HepG2 (cell line): ENCODE data around the gene PRKG1. TPM values are rescaled to one million over a fixed set of nuclear protein-coding genes. Genes with fewer than 3 reads are reported as not detected.
A peak's percentile ranks its signal among the peaks of the same experiment; 100 is the strongest.

ENCODE experiments used
- ATAC-seq: fragments of 200-7000 bp; cut with Tn5 transposase; 3 replicates; pipeline ENCODE4 v1.9.1; 2020; ENCODE audit warnings: mild to moderate bottlenecking, moderate library complexity
- BruUV-seq: library from RNA; stranded (reverse); fragments of 400-500 nt; replicated peaks from 2 replicates; lab custom pipeline; 2021; lab: Mats Ljungman, UMichigan
- CTCF ChIA-PET: fragments of 300-600 bp; formaldehyde crosslinking; extraction: SDS; loops from one replicate; lab custom pipeline; 2021; ENCODE audit warnings: low total read pairs, inconsistent platforms, low intra/inter-chr PET ratio; lab: Yijun Ruan, JAX
- POLR2A ChIA-PET: fragments of 350-600 bp; sonication (Branson Sonifier 250); formaldehyde crosslinking; loops from one replicate; lab custom pipeline; 2020; ENCODE audit warnings: antibody characterized with exemption, inconsistent platforms; lab: Yijun Ruan, JAX
- DNase-seq: peaks from one replicate; pipeline ENCODE4 v3.0.0-alpha.2; 2015; ENCODE audit warnings: low spot score
- FAIRE-seq: peaks from 3 replicates; lab custom pipeline; 2011; peaks lifted over from hg19 to GRCh38; lab: Jason Lieb, UNC
- H2AFZ ChIP-seq: one replicate; pipeline ENCODE4 v1.6.1; 2011; ENCODE audit warnings: low read length, inconsistent platforms
- H3K27ac ChIP-seq: fragments of 300-600 bp; 3 replicates; pipeline ENCODE4 v1.8.0; 2011; ENCODE audit warnings: mixed run types, mild to moderate bottlenecking, mixed read lengths, low read length, inconsistent platforms; ENCODE audit not compliant: insufficient read depth; ENCODE audit errors: extremely low read length
- H3K27me3 ChIP-seq, 2 experiments: fragments of 200-600 bp in 1 of 2; 2 replicates in 1 of 2; 3 replicates in 1 of 2; pipeline versions ENCODE4 v1.6.0 to v1.8.0; 2011; ENCODE audit warnings: low read length in 2 of 2, mild to moderate bottlenecking in 2 of 2, moderate library complexity in 2 of 2, inconsistent platforms in 1 of 2; ENCODE audit not compliant: insufficient read depth in 2 of 2, control insufficient read depth in 1 of 2
- H3K36me3 ChIP-seq, 2 experiments: fragments of 200-600 bp in 1 of 2; replicated peaks in 1 of 2; 2 replicates in 1 of 2; 3 replicates in 1 of 2; pipeline versions ENCODE4 v1.5.1 to v1.8.0; 2011; ENCODE audit warnings: low read length in 2 of 2, inconsistent platforms in 1 of 2; ENCODE audit not compliant: insufficient read depth in 2 of 2, control insufficient read depth in 1 of 2
- H3K4me1 ChIP-seq: 2 replicates; pipeline ENCODE4 v1.5.1; 2012; ENCODE audit warnings: low read length, inconsistent platforms; ENCODE audit not compliant: insufficient read depth
- H3K4me2 ChIP-seq: 2 replicates; pipeline ENCODE4 v1.6.0; 2011; ENCODE audit warnings: low read depth, low read length, inconsistent platforms
- H3K4me3 ChIP-seq, 3 experiments: fragments of 200-600 bp in 1 of 3; sonication (generic), shearing (Covaris generic) in 1 of 3; replicated peaks in 1 of 3; 2 replicates each; pipeline ENCODE4 v1.5.1; 2011 to 2016; ENCODE audit warnings: low read length in 3 of 3, inconsistent platforms in 2 of 3, low read depth in 2 of 3, mild to moderate bottlenecking in 2 of 3, control low read depth in 1 of 3, mixed read lengths in 1 of 3; ENCODE audit not compliant: insufficient read depth in 1 of 3
- H3K79me2 ChIP-seq: one replicate; pipeline ENCODE4 v1.6.1; 2011; ENCODE audit warnings: low read length, inconsistent platforms; ENCODE audit not compliant: insufficient read depth
- H3K9ac ChIP-seq: 2 replicates; pipeline ENCODE4 v1.6.0; 2011; ENCODE audit warnings: mild to moderate bottlenecking, low read depth, low read length, inconsistent platforms; ENCODE audit not compliant: insufficient read depth
- H3K9me3 ChIP-seq: 2 replicates; pipeline ENCODE4 v1.5.1; 2012; ENCODE audit warnings: mild to moderate bottlenecking, low read length
- H4K20me1 ChIP-seq: 2 replicates; pipeline ENCODE4 v1.6.0; 2011; ENCODE audit warnings: inconsistent platforms, mild to moderate bottlenecking, low read length, moderate library complexity; ENCODE audit not compliant: insufficient read depth
- MZF1 ChIP-seq: sonication (generic); formaldehyde crosslinking; IDR thresholded peaks from 2 replicates; pipeline ENCODE4 v1.8.1; 2023; ENCODE audit warnings: mild to moderate bottlenecking, missing genetic modification reagents, borderline replicate concordance
- NPAS2 ChIP-seq: sonication (generic); formaldehyde crosslinking; IDR thresholded peaks from 2 replicates; pipeline ENCODE4 v1.8.0; 2022; ENCODE audit warnings: mild to moderate bottlenecking, missing genetic modification reagents, borderline replicate concordance
- RAD21 ChIP-seq: fragments of 450-650 bp; formaldehyde crosslinking; IDR thresholded peaks from 2 replicates; pipeline ENCODE4 v1.5.0; 2020; ENCODE audit warnings: mild to moderate bottlenecking
- SAFB2 ChIP-seq: sonication (generic); formaldehyde crosslinking; IDR thresholded peaks from 2 replicates; pipeline ENCODE4 v1.5.1; 2020; ENCODE audit warnings: missing genetic modification reagents, low read depth, mild to moderate bottlenecking, borderline replicate concordance
- SMARCE1 ChIP-seq: fragments of 450-650 bp; IDR thresholded peaks from 2 replicates; pipeline ENCODE4 v1.6.1; 2017; ENCODE audit warnings: borderline replicate concordance
- SMC3 ChIP-seq: IDR thresholded peaks from 2 replicates; pipeline ENCODE4 v1.6.1; 2011; ENCODE audit warnings: low read length, improper control_type of control experiment
- STAG1 ChIP-seq: sonication (generic); formaldehyde crosslinking; IDR thresholded peaks from 2 replicates; pipeline ENCODE4 v1.4.0; 2020; ENCODE audit warnings: missing genetic modification reagents
- ZNF251 ChIP-seq: sonication (generic); formaldehyde crosslinking; IDR thresholded peaks from 2 replicates; pipeline ENCODE4 v1.9.0; 2021; ENCODE audit warnings: mild to moderate bottlenecking, missing genetic modification reagents
- WGBS: methylation state at CpG from one replicate; pipeline ENCODE4 v1.1.6; 2017; ENCODE audit warnings: low lambda C conversion rate; 5-methylcytosine and 5-hydroxymethylcytosine counted together
- in situ Hi-C: cut with HindIII; loops from 2 replicates; pipeline ENCODE4 v1.10.0; 2017; ENCODE audit warnings: low pct_unique_long_range_greater_than_20kb; ENCODE audit not compliant: extremely low pct_ligation_motif_present
- intact Hi-C: fragments of 100-400 bp; cut with micrococcal nuclease; formaldehyde crosslinking; loops from one replicate; pipeline ENCODE4 v1.10.0; 2022; ENCODE audit not compliant: unreplicated experiment
- polyA plus RNA-seq, 8 experiments: library from polyadenylated mRNA; depleted of rRNA in 3 of 8; stranded (reverse) in 7 of 8; unstranded in 1 of 8; fragments of >200 nt; fragmentation: Illumina TruSeq in 4 of 8; extraction: Trizol in 4 of 8; gene quantifications; 2 replicates each; pipeline versions ENCODE4 v1.2.1 to v1.2.3, GENCODE V29; 2011 to 2016; ENCODE audit warnings: low read depth in 4 of 8, missing spikeins in 1 of 8, mixed read lengths in 1 of 8; ENCODE audit not compliant: insufficient read depth in 1 of 8
- total RNA-seq, 5 experiments: library from RNA; depleted of rRNA; stranded (reverse); fragments of >200 nt; fragmentation: Illumina TruSeq; extraction: Trizol; gene quantifications; 2 replicates each; pipeline ENCODE4 v1.2.3, GENCODE V29; 2016; ENCODE audit warnings: low read depth in 1 of 5
- TF ChIP-seq, protein P1 (sequence below): sonication (generic); formaldehyde crosslinking; IDR thresholded peaks from 2 replicates; pipeline ENCODE4 v1.4.0; 2020; ENCODE audit warnings: mild to moderate bottlenecking, low read depth, missing genetic modification reagents
- TF ChIP-seq, protein P2 (sequence below): sonication (generic); formaldehyde crosslinking; IDR thresholded peaks from 2 replicates; pipeline ENCODE4 v1.5.0; 2020; ENCODE audit warnings: mild to moderate bottlenecking, missing genetic modification reagents, moderate library complexity

PRKG1 gene
- total and polyA plus RNA-seq, 2 of the 13 experiments (the other 11 are each of a cell fraction or from before 2014, with no cell fraction given) = 0.01 TPM; not detected in 1

DNA sequence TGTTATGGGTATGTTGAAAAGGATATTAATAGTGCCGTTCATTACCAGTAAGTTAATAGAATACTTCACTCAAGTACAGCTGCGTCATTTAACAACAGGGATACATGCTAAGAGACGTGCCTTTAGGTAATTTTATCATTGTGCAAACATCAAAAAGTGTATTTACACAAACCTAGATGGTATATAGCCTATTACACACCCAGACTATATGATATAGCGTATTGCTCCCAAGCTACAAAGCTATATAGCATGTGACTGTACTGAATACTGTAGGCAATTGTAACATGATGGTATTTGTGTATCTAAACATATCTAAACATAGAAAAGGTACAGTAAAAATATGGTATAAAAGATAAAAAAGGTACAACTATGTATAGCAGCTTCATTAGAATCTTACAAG lies 11.1 kb upstream of the PRKG1 start (continued):
- TF ChIP-seq ZNF251 (no peak), NPAS2 (CRISPR knock-in tag) (no peak)

DNA sequence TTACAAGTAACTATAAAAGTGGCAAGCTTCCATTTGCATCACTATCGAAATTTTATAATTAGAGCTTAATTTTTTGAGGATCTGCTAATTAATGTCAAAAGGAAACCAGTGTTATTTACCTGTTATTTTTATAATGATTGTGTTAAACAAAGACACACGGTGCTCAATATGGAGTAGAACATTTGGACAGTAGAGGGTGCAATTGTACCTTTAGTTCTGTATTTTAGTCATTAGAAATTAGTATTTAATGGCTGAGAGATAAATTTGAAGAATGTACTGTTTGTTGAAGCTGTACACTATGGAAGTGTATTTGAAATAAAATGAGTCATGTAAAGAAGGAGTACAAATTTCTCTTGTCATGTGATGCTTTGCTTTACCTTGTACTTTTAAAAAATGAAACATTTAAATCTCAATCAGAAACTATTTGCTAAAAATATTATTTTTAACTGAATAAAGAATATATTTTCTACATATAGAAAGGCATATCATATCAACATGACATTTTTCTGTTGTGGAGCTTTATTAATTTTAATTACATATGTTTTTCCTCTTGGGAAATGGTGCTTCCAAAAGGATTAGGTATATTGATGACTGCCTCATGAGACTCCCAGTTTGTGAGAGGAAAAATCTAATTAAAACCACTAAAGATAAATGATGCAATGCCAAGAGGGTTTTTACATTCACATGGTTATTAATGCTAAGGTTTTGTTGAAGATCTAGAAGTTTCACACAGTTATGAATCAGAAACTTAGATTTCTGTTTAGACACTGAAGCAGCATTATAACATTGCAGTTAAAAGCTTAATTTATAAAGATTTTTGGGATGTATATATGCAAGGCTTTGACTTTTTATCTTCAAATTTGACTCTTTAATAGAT lies 10.4 kb upstream of the PRKG1 start:
- ATAC-seq (peak; percentile 52; the same call in 2 of the 3 replicates), FAIRE-seq (peak; percentile 40), DNase-seq (peak; percentile 7)
- no peak overlapping the region for H3K27ac ChIP-seq
- peak; percentile 24; the same call in 1 of the 2 replicates for TF ChIP-seq SMC3
- no peak for TF ChIP-seq MZF1 (CRISPR knock-in tag)
- no peak for TF ChIP-seq SAFB2 (CRISPR knock-in tag)
- TF ChIP-seq SMARCE1 = no peak
- TF ChIP-seq, protein P1, sequence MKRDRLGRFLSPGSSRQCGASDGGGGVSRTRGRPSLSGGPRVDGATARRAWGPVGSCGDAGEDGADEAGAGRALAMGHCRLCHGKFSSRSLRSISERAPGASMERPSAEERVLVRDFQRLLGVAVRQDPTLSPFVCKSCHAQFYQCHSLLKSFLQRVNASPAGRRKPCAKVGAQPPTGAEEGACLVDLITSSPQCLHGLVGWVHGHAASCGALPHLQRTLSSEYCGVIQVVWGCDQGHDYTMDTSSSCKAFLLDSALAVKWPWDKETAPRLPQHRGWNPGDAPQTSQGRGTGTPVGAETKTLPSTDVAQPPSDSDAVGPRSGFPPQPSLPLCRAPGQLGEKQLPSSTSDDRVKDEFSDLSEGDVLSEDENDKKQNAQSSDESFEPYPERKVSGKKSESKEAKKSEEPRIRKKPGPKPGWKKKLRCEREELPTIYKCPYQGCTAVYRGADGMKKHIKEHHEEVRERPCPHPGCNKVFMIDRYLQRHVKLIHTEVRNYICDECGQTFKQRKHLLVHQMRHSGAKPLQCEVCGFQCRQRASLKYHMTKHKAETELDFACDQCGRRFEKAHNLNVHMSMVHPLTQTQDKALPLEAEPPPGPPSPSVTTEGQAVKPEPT (CRISPR knock-in tag) = no peak
- TF ChIP-seq RAD21 (CRISPR knock-in tag) = 0 out of 2 replicates have a peak, but pooled peaks have one; percentile 16
- TF ChIP-seq STAG1 (CRISPR knock-in tag) = peak; percentile 70
- TF ChIP-seq, protein P2, sequence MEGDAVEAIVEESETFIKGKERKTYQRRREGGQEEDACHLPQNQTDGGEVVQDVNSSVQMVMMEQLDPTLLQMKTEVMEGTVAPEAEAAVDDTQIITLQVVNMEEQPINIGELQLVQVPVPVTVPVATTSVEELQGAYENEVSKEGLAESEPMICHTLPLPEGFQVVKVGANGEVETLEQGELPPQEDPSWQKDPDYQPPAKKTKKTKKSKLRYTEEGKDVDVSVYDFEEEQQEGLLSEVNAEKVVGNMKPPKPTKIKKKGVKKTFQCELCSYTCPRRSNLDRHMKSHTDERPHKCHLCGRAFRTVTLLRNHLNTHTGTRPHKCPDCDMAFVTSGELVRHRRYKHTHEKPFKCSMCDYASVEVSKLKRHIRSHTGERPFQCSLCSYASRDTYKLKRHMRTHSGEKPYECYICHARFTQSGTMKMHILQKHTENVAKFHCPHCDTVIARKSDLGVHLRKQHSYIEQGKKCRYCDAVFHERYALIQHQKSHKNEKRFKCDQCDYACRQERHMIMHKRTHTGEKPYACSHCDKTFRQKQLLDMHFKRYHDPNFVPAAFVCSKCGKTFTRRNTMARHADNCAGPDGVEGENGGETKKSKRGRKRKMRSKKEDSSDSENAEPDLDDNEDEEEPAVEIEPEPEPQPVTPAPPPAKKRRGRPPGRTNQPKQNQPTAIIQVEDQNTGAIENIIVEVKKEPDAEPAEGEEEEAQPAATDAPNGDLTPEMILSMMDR = peak; percentile 52
- CTCF ChIA-PET = interaction anchor here (1.1 to 1.4 kb wide), 3 partner anchors 359 to 1152 kb away, joined by 7 to 8 read pairs (median 7); no protein-coding TSS in a partner anchor
- BruUV-seq = no TSS peak
- H3K4me2 ChIP-seq = no peak overlapping the region
- no peak overlapping the region for H3K4me3 ChIP-seq
- WGBS = 1% methylated on average over 2 of the region's 2 CpGs
- H3K9me3 ChIP-seq = no peaks in the 10 kb centered on the region
- intact Hi-C loops (loop anchor here (1.0 kb wide), 4 partner anchors 358 to 1151 kb away; no protein-coding TSS in a partner anchor), in situ Hi-C loops (loop anchor here (10.0 to 25.0 kb wide), 2 partner anchors 361 to 898 kb away; no protein-coding TSS in a partner anchor)
- no peaks in the 10 kb centered on the region for H3K36me3 ChIP-seq
- no peaks in the 10 kb centered on the region for H3K79me2 ChIP-seq
- H3K9ac ChIP-seq = no peak overlapping the region
- no peaks in the 10 kb centered on the region for H4K20me1 ChIP-seq
- POLR2A ChIA-PET = no interaction called here
- no peaks in the 10 kb centered on the region for H3K4me1 ChIP-seq
- no peaks in the 10 kb centered on the region for H3K27me3 ChIP-seq
- no peak overlapping the region for H2AFZ ChIP-seq
